NCI-H345 (cell line): ENCODE results near the gene VIPR2.
"Not testable (repeated sequence)": the region's sequence is repeated elsewhere in the genome, so short reads cannot be mapped to it uniquely, and the experiment has no call there.

Experiments
- DNase-seq: peaks from one replicate; lab custom pipeline; 2025; lab: John Stamatoyannopoulos, UW

VIPR2 gene

GRCh38 chr7:159103382-159104187 is 41.1 kb downstream of the VIPR2 start:
- DNase-seq: no peak

- DNase-seq: no peak
These were observed 41.8 kb downstream of the VIPR2 start for GRCh38 chr7:159102681-159103381.

GRCh38 chr7:159101661-159102091 is 43.0 kb downstream of the VIPR2 start:
- DNase-seq: not testable (repeated sequence)

GRCh38 chr7:159101083-159101395 is 43.6 kb downstream of the VIPR2 start:
- not testable (repeated sequence) for DNase-seq

GRCh38 chr7:159100281-159101082 is 44.2 kb downstream of the VIPR2 start:
- DNase-seq: not testable (repeated sequence)

GRCh38 chr7:159099711-159100231 is 44.9 kb downstream of the VIPR2 start:
- DNase-seq: no peak

GRCh38 chr7:159098811-159099655 is 45.6 kb downstream of the VIPR2 start:
- DNase-seq: no peak

- DNase-seq: no peak
These were observed 46.3 kb downstream of the VIPR2 start for GRCh38 chr7:159098424-159098786.

GRCh38 chr7:159097661-159098423 is 46.8 kb downstream of the VIPR2 start:
- DNase-seq: no peak

GRCh38 chr7:159096736-159097581 is 47.7 kb downstream of the VIPR2 start:
- no peak for DNase-seq

- DNase-seq: no peak
These were observed 48.7 kb downstream of the VIPR2 start for GRCh38 chr7:159095979-159096411.

- no peak for DNase-seq
These were observed 49.5 kb downstream of the VIPR2 start for GRCh38 chr7:159094919-159095915.

GRCh38 chr7:159094023-159094740 is 50.5 kb downstream of the VIPR2 start:
- no peak for DNase-seq

- no peak for DNase-seq
These were observed 51.2 kb downstream of the VIPR2 start for GRCh38 chr7:159093351-159093971.

- no peak for DNase-seq
These were observed 52.0 kb downstream of the VIPR2 start for GRCh38 chr7:159092701-159093121.

GRCh38 chr7:159091480-159092475 is 52.9 kb downstream of the VIPR2 start:
- DNase-seq: no peak
